Measurements from ENCODE around the gene NELFCD. TPM values are rescaled to one million over a fixed set of nuclear protein-coding genes. Genes with fewer than 3 reads are reported as not detected.

NELFCD gene
- total RNA-seq, 1 donor from 2014 or later = 70.4 TPM

DNA sequence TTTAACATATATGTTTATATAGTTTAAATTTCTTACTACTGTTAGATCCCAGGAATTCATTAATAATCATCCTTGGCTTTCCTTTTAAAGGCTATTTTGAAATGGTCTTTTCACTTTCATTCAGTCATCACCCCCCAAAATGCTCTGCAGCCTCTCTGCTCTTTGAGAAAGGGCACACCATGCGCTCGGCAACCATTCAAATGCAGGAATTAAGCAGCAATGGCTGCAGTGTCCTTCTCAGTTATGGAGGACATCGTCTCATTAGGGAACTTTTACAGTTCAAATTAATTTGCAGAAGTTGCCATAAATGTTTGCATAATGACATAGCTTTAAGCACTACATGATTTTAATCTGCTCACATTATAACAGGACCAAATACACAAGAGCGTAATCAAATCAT is 44.5 kb downstream of the NELFCD start:
- no peak overlapping the region for H3K27ac ChIP-seq (ENCODE audit: low read depth, low read length)
- H3K4me3 ChIP-seq (ENCODE audit: insufficient read depth, low read depth, low read length) = no peak overlapping the region
- TF ChIP-seq EZH2 (IDR thresholded peaks at IDR 0.05; ENCODE audit: insufficient read depth, low read length) = no peak
- TF ChIP-seq, protein P1, sequence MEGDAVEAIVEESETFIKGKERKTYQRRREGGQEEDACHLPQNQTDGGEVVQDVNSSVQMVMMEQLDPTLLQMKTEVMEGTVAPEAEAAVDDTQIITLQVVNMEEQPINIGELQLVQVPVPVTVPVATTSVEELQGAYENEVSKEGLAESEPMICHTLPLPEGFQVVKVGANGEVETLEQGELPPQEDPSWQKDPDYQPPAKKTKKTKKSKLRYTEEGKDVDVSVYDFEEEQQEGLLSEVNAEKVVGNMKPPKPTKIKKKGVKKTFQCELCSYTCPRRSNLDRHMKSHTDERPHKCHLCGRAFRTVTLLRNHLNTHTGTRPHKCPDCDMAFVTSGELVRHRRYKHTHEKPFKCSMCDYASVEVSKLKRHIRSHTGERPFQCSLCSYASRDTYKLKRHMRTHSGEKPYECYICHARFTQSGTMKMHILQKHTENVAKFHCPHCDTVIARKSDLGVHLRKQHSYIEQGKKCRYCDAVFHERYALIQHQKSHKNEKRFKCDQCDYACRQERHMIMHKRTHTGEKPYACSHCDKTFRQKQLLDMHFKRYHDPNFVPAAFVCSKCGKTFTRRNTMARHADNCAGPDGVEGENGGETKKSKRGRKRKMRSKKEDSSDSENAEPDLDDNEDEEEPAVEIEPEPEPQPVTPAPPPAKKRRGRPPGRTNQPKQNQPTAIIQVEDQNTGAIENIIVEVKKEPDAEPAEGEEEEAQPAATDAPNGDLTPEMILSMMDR (IDR thresholded peaks at IDR 0.05; ENCODE audit: insufficient read depth, low read depth, low read length) = no peak
- peaks cover 71% of the 10 kb centered on the region for H3K79me2 ChIP-seq (ENCODE audit: insufficient read depth, low read length)
- DNase-seq (ENCODE audit: low read depth) (no peak), FAIRE-seq (no peak)
- no peak overlapping the region for H3K9ac ChIP-seq (ENCODE audit: low read length)
- peaks cover 36% of the 10 kb centered on the region for H3K36me3 ChIP-seq (ENCODE audit: insufficient read depth, low read length)
- H3K4me3 Mint-ChIP-seq (ENCODE audit: unreplicated experiment) = no peak overlapping the region
- no peak overlapping the region for H2AFZ ChIP-seq (ENCODE audit: low read depth, low read length)
- H3K9me3 ChIP-seq (ENCODE audit: insufficient read depth, low read depth, low read length) = no peaks in the 10 kb centered on the region
- H4K20me1 ChIP-seq (ENCODE audit: insufficient read depth, low read length) = peaks cover 61% of the 10 kb centered on the region
- H3K9me3 Mint-ChIP-seq (ENCODE audit: unreplicated experiment) = no peaks in the 10 kb centered on the region
- peaks cover 13% of the 10 kb centered on the region for H3K36me3 Mint-ChIP-seq (ENCODE audit: low read depth, unreplicated experiment)
- no peaks in the 10 kb centered on the region for H3K27me3 Mint-ChIP-seq (ENCODE audit: low read depth, unreplicated experiment)
- no peaks in the 10 kb centered on the region for H3K27me3 ChIP-seq (ENCODE audit: insufficient read depth, low read length)
- no peak overlapping the region for H3K4me2 ChIP-seq (ENCODE audit: low read length)
- H3K27ac Mint-ChIP-seq (ENCODE audit: unreplicated experiment) = no peak overlapping the region
- H3K4me1 Mint-ChIP-seq (ENCODE audit: low read depth, unreplicated experiment) = peaks cover 41% of the 10 kb centered on the region
- peaks cover 38% of the 10 kb centered on the region for H3K4me1 ChIP-seq (ENCODE audit: insufficient read depth, low read length)

DNA sequence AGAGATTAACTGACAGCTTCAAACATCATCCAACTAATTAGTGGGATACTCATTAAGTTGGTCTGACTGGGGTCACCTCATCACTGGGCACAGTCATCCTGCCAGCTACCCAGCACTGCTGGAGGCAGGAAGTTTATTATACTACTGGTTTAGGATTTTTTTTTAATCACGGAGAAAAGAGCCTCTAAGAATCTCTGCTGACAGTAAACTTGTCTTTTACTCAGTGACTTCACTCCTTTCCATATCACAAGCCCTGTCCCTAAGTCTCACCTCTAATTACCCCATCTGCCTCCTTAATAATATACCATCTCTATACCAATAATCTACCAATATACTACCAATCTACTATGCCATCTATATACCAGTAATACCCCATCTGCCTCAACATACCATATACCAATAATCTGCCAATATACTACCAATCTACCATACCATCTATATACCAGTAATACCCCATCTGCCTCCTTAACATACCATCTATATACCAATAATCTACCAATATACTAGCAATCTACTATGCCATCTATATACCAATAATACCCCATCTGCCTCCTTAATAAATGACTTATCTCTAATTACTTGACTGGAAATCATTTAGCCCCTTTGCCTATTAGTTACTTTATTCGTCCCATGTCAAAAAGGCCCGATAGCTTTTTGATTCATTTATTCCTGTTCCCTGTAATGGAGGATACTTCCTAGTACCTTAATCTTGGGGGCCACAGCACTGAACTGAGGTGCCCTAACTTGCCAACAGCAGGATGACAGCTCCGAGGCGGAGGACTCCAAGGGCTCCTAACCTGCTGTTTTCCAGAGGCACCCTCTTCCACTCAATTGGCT is 46.1 kb downstream of the NELFCD start:
- peaks cover 13% of the 10 kb centered on the region for H3K36me3 Mint-ChIP-seq (ENCODE audit: low read depth, unreplicated experiment)
- H3K9ac ChIP-seq (ENCODE audit: low read length) = peak overlapping the region; percentile 49
- FAIRE-seq (no peak), DNase-seq (ENCODE audit: low read depth) (no peak)
- peaks cover 87% of the 10 kb centered on the region for H3K79me2 ChIP-seq (ENCODE audit: insufficient read depth, low read length)
- H3K27me3 ChIP-seq (ENCODE audit: insufficient read depth, low read length) = no peaks in the 10 kb centered on the region
- H2AFZ ChIP-seq (ENCODE audit: low read depth, low read length) = no peak overlapping the region
- H3K9me3 ChIP-seq (ENCODE audit: insufficient read depth, low read depth, low read length) = no peaks in the 10 kb centered on the region
- H3K4me3 ChIP-seq (ENCODE audit: insufficient read depth, low read depth, low read length) = peak overlapping the region; percentile 36
- peaks cover 64% of the 10 kb centered on the region for H4K20me1 ChIP-seq (ENCODE audit: insufficient read depth, low read length)
- TF ChIP-seq, protein P1 (IDR thresholded peaks at IDR 0.05; ENCODE audit: insufficient read depth, low read depth, low read length) = no peak
- no peak for TF ChIP-seq EZH2 (IDR thresholded peaks at IDR 0.05; ENCODE audit: insufficient read depth, low read length)
- H3K36me3 ChIP-seq (ENCODE audit: insufficient read depth, low read length) = peaks cover 38% of the 10 kb centered on the region
- H3K4me3 Mint-ChIP-seq (ENCODE audit: unreplicated experiment) = no peak overlapping the region
- H3K27ac Mint-ChIP-seq (ENCODE audit: unreplicated experiment) = peak overlapping the region; percentile 81
- peak overlapping the region; percentile 92 for H3K4me2 ChIP-seq (ENCODE audit: low read length)
- H3K9me3 Mint-ChIP-seq (ENCODE audit: unreplicated experiment) = no peaks in the 10 kb centered on the region
- H3K4me1 Mint-ChIP-seq (ENCODE audit: low read depth, unreplicated experiment) = peaks cover 38% of the 10 kb centered on the region
- H3K27ac ChIP-seq (ENCODE audit: low read depth, low read length) = peak overlapping the region; percentile 39
- peaks cover 37% of the 10 kb centered on the region for H3K4me1 ChIP-seq (ENCODE audit: insufficient read depth, low read length)
- H3K27me3 Mint-ChIP-seq (ENCODE audit: low read depth, unreplicated experiment) = no peaks in the 10 kb centered on the region

Data from astrocyte (in vitro differentiated cells and primary cell).